ENCODE data around the gene HYAL3. TPM values are rescaled to one million over a fixed set of nuclear protein-coding genes. Genes with fewer than 3 reads are reported as not detected.
A peak's percentile ranks its signal among the peaks of the same experiment; 100 is the strongest.
"Not testable (repeated sequence)": the region's sequence is repeated elsewhere in the genome, so short reads cannot be mapped to it uniquely, and the experiment has no call there.

The HYAL3 gene
- total RNA-seq, 1 donor from 2014 or later, result 1.3 TPM

DNA sequence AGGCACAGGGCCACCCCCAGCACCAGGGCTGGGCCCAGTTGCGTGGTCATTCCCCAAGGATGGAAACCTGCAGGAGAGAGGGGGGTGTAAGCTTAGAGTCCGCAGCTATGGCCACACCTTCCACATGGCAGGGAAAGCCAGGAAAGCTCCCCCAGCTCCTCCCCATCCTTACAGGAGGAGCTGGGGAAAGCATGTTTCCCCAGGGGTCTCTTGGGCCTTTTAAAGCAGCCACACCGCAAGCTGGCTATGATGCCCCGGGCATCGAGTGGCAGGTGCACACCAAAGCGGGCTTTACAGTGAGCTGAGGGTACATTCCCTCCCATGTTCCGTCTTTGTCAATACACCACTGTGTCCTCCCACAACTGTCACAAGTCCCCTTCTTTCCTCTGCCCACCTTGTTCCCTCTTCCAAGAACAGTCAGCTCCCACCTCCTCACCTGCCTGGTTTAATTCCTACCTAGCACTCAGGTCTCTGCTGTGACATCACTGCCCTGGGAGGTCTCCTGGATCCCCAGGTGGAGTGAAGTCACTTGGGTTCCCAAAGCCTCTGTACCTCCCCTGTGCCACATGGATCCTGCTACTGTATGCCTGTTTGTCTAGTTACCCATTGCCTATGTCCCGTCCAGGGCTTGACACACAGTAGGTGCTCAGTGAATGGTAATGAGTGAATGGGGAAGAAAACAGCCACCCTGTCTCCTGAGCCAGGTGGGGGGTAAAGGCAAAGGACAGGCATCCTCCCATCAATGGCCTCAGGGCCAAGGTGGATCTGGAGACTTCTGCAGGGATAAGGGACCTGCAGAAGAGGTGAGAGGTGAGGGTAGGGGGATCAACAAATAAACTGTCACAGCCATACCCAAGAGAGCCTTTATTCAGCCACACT, 3.4 kb downstream of the HYAL3 start:
- no peak for DNase-seq (ENCODE audit: low spot score)
- intact Hi-C loops (cut with DNase I), result no loop called here

DNA sequence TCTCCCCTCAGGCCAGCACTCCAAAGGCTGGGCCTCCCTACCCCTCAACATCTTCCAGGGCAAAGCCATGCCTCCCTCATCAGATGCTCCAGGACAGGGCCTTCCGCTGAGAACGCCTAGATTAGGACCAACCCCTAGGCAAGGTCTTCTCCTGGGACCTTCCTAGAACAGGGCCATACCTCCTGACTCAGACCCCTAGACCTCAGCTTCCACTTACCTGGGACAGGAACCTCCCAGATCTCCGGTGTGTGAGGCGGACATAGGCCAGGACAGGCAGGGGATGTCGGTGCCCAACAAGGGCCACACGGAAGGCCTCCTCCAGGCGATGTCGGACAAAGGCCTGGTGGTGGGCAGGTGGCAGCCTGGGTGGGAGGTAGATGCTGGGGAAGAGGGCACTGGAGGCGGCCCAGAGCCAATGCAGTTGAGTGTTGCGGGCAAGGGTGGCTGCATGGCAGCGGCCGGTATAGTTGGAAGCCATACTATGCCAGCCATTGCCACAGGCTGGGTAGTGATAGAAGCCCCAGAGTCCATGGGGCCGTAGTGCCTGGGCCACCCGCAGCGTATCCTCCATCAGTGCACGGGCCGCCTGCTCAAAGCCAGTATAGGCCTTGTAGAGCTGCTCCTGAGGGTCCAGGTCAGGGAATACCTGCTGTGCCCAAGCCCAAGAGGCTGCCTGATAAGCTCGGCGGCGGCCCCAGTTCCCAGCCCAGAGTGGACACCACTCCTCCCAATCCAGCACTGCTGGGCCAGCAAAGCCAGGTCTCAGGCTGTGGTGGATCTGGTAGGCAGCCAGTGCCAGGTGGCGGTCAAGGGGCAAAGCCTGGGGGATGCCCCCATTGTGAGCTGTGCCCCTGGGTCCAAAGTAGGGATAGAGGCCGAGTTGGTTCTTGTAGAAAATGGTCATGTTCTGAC, 4.5 kb downstream of the HYAL3 start:
- intact Hi-C loops (cut with DNase I), result no loop called here
- DNase-seq (ENCODE audit: low spot score), result no peak

DNA sequence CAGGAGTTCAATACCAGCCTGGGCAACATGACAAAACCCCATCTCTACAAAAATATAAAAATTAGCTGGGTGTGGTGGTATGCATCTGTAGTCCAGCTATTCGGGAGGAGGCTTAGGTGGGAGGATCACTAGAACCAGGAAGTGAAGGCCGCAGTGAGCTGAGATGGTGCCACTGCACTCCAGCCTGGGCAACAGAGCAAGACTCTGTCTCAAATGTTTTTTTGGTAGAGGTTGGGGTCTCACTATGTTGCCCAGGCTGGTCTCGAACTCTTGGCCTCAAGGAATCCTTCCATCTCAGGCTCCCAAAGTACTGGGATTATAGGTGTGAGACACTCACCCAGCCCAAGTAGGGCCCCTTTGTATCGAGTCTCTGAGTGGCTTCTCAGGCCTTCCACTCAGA, 5.1 kb downstream of the HYAL3 start:
- DNase-seq (ENCODE audit: low spot score), result no peak
- intact Hi-C loops (cut with DNase I), result no loop called here

DNA sequence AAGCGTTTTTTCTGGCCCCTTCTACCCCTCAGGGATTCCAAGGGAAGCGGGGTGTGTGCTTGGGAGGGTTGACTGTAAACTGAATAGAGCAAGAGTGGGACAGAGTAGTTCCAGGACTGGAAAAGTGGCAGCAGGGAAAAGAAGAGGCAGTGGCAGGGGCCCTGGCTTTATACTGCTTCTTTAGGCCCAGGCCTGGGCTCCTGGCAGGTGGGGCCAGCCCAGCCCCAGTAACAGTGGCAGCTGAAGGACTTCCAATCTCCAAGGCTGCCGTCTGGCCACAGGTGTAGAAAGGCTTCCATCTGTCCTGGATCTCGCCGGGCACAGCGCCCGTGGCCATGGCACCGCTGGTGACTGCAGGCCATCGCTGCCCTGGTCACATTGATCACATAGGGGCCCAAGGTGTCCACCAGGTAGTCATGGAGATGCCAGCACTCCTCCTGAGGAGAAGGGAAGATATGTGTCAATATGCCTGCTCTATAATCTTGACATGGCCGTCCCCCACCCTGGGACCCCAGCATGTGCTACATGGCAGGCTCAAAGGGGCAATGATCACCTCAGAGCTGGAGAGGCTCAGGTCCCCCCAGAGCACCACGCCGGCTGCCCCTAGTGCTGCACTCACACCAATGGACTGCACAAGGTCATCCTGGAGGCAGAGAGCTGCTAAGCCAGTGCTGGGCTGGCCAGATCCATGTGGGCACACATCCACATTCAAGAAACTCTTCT, 6.0 kb downstream of the HYAL3 start:
- intact Hi-C loops (cut with DNase I), result no loop called here

DNA sequence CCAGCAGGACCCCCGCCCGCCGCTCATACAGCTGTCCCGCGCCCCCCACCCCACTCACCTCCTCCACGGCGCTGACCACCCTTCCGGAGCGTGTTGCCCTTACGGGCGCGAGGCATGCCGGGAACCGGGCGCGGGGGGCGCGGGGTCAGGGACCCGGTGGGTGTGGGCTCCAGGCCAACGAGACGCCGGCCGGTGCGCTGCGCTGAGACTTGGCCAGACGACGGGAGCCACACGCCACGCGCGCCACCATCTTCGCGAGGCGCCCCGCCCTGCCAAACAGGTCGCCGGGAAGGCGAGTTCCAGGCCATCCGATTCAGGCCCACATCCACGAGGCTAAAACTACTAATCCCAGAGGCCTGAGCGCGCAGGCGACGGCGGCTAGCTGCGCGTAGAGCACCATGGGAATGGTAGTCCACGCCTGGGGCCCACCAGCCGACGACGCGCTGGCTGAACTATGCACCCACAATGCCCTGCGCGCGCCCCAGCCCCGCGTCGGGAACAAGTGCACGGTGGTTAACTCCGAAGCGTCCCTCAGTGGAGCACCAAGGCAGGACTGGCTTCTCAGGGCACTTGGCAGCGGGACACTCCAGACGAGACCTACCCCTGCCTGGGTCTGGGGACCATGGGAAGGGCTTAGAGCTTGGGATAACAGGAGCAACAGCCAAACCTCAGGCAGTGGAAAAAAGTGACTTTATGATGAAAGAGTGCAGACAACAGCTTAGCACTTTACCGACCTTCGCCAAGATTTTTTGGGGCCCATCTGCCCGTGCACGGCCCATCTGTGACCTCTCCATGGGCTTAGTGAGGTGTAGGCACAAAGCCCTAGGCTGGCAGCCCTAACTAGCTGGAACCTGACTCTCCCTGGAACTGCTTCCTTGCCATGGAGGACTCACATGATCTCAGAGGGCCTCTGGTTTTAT, 6.8 kb downstream of the HYAL3 start, which contains the start of gene IFRD2:
IFRD2 (minus strand) TSS at position 271 of the 920 bp plus-strand sequence; CDS start at position 116, 155 bp downstream.
- peak; percentile 99 for DNase-seq (ENCODE audit: low spot score)
- intact Hi-C loops (cut with DNase I), result no loop called here

More for the DNA sequence above, 6.0 kb downstream of the HYAL3 start:
- no peak for DNase-seq (ENCODE audit: low spot score)

DNA sequence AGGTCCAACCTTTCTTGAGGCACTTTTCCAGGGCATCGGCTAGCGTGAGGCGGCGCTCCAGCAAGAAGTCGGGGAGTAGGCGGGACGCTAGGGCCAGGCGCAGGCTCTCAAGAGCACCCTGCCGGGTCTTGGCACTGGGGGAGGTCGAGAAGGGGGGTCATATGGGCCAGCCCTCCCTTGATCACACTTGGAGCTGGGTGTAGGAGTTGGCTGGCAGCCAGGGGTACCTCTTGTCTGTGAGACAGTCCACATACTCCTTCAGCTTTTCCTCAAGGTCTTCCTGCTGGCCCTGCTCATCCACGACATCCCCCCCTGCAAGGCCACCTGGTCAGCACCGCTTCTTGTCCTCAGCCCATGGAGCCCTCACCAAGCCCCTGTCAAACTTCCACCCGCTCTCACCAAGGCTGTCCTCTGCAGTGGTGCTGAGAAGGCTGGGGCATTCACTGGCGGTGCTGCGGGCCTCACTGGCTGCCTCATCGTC, 9.0 kb downstream of the HYAL3 start:
- DNase-seq (ENCODE audit: low spot score), result no peak
- intact Hi-C loops (cut with DNase I), result no loop called here

DNA sequence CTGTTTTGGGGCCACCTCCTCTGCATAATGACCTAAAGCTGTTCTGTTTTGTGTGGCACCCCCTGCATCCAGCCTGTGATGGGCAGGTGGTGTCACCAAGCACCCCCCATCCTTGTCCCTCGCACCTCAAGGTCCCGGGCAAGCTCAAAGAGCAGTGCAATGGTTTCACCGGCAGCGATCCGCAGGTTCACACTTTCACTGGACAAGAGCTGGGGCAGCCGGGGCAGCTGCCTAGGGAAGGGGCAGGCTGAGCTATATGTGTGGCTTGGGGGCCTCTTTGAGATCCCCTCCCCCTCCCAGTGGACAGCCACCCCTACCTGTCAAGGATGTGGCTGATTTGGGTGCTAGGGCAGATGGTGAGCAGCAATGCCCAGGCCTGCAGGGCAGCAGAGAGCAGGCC, 10.1 kb downstream of the HYAL3 start:
- intact Hi-C loops (cut with DNase I), result loop anchor here (5.0 kb wide), 1 partner anchor 38 kb away; the partner anchor contains the start of gene TUSC2
- DNase-seq (ENCODE audit: low spot score), result no peak

DNA sequence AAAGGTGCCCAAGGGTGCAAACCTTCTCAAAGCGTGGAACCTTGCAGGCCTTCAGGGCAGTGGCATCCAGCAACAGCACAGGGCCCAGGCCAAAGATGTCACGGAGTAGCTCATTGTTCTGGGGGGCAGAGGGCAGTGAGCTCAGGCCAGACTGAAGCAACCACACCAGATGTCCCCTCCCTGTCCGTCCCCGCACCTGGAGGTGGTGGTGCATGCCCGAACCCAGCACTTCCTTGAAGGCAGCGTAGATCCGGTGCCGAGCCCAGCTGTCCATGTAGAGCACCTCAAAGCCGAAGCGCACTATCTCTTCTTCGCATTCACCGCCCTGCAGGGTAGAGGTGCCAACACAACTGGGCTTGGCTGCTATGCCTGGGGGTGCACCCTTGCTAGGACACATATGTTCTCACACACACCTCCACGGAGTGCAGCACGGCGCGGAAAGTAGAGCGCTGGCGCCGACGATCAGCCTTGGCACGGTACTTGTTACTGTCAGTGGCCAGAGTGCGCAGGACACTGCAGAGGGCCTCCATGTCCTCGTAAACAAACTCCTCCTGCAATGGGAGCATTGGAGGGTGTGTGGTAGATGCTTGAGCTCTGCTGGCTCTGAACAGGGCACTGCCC, 10.7 kb downstream of the HYAL3 start:
- no peak for DNase-seq (ENCODE audit: low spot score)
- intact Hi-C loops (cut with DNase I), result loop anchor here (5.0 kb wide), 1 partner anchor 39 kb away; the partner anchor contains the start of gene TUSC2

DNA sequence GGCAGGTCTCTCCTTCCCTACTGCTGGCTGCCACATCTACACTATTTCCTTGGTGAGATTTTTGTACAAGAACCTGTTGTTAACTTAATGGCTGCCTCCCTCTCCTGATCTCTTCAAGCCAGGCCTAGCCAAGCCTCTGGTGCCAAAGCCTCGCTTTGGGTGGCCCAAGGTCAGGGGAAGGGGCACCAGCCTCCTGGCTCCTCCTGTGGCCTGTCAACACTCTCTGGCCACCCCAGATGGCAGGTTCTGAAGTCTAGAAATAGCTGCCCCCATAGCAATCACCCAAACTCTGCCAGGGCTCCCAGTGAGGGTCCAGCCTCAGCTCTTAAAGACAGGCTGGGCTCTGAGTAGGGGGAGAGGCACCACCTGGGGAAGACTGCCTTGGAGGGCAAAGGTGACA, 11.9 kb downstream of the HYAL3 start:
- intact Hi-C loops (cut with DNase I), result loop anchor here (5.0 kb wide), 1 partner anchor 40 kb away; the partner anchor contains the start of gene TUSC2
- DNase-seq (ENCODE audit: low spot score), result no peak

DNA sequence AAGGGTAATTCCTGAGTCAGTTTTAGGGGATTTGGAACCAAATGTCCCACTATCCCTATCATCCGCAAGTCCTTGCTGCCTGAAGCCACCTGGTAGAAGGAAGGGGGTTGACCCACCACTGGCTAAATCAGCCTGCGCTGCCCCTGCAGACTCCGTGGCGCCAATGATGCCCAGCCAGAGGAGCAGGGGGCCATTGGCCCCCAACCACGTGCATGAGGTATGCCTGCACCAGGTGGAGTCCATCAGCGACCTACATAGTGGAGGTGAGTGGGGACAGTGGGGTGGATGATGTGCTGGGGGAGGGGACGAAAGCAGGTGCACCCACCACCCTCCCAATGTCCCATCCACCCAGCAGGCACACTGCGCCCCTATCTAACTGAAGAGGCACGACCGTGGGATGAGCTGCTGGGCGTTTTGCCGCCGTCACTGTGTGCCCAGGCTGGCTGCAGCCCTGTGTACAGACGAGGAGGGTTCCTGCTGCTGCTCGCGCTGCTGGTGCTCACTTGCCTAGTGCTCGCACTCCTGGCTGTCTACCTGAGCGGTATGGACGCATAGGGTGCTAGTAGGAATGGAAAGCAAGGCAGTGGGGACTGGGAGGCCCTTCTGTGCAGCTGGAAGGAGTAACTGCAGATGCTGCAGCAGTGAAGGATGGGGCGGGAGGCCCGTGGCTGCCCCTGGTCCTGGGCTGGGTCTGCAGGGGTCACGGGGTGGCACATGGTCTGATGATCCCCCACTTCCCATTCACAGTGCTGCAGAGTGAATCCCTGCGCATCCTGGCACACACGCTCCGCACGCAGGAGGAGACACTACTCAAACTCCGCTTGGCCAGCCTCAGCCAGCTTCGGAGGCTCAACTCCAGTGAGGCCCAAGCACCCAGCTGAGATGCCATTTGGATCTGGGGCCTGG, 12.6 kb downstream of the HYAL3 start:
- intact Hi-C loops (cut with DNase I), result loop anchor here (5.0 kb wide), 1 partner anchor 41 kb away; the partner anchor contains the start of gene TUSC2
- no peak for DNase-seq (ENCODE audit: low spot score)

DNA sequence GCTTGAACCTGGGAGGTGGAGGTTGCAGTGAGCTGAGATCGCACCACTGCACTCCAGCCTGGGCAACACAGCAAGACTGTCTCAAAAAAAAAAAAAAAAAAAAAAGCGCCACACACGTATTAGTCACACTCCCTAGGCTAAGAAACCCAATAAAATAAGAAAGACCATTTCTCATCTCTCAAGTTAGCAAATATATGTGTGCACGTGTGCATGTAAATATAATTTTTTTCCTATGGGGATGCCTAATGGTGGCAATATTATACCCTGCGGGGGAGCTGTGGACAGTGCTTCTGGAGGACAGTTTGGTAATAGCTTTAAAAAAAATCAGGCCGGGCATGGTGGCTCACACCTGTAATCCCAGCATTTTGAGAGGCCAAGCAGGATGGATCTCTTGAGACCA, 15.1 kb downstream of the HYAL3 start:
- DNase-seq (ENCODE audit: low spot score); intact Hi-C loops (cut with DNase I): not testable (repeated sequence)

DNA sequence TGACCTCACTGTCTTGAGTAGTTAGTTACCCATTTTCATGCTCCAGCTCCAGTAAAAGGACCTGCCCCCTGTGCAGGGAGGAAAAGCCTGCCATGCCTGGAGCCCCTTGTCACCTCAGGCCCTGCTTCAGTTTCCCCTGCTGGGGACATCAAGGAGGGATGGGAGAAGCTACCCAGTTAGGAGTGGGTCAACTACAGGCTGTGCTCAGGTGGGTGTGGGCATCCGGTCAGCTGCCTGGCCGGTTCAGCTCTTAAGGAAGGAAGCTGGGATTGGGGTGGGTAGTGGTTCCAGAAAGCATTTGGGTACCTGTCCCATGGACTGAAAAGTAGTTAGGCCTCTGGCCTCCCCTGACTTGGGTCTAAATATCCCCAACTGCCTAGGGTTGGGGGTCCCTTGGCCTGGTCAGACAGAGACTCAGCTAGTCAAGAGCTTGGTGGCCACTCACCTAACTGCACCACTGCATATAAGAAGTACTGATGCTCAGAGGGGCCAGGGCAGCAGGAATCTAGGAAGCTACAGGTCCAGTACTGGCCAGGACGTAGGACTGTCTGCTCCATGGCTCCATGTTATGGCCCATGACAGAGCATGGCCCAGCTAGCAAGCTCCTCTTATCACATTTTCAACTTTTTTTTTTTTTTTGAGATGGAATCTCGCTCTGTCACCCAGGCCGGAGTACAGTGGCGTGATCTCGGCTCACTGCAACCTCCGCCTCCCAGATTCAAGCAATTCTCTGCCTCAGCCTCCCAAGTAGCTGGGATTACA, 19.8 kb downstream of the HYAL3 start:
- no peak for DNase-seq (ENCODE audit: low spot score)
- intact Hi-C loops (cut with DNase I), result no loop called here

DNA sequence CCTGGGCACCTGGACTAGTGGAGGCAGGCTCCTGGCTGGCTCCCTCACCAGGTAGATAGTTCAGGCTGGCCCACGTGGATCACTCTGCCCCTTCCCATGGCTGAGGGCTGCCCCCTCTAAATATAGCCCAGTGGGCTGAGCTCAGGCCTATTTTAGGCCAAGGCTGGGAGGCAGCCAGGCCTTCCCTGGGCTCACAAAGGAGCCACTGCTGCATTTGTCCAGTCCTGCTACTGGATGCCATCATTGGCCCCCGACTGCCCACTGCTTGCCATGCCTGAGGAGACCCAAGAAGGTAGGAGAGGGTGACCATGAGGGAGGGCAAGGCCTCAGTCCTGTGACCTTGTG, 20.4 kb downstream of the HYAL3 start, which contains the start of gene LSMEM2:
LSMEM2 (plus strand) TSS at position 208 of the 345 bp plus-strand sequence; CDS start at position 235, 27 bp downstream.
- peak; percentile 88 for DNase-seq (ENCODE audit: low spot score)
- intact Hi-C loops (cut with DNase I), result no loop called here

DNA sequence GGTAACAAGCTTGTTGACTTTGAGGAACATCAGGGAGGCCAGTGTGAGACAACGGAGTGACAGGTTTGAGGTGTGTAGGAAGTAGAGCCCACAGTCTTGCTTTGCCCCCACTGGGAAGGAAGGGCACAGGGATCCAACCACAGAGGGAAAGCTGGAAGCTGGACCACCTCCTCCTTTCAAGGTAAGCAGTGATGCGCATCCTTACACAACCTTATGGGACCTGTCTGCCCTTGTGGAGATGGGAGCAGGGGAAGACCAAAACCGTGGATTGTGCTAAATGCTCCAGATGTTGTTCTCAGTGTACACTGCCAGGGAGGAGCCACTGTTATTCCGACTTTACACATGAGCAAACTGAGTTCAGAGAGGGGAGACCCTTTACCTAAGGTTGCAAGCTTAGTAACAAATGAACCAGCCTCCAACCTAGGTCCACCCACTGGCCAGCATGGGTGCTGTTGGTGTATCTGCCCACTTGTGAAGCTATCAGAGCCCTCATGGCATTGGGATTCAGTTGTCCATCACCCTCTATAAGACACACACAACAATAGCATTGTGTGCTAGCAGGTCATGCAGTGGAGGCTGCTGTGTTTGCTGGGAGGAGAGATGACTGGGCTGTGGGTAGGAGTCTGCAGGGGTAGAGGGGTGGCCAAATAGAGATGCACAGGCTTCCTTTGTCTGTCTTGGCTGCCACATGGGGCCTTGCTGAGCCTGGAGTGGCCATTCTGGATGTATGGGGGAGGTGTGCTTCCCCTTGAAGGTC, 20.9 kb downstream of the HYAL3 start:
- no peak for DNase-seq (ENCODE audit: low spot score)
- intact Hi-C loops (cut with DNase I), result no loop called here

DNA sequence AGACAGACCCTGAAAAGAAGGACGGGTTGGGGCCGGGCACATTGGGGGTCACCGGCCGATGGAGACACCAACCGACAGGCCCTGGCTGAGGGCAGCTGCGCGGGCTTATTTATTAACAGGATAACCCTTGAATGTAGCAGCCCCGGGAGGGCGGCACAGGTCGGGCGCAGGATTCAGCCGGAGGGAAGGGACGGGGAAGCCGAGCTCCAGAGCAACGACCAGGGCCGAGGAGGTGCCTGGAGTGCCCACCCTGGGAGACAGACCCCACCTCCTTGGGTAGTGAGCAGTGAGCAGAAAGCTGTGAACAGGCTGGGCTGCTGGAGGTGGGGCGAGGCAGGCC, 22.5 kb downstream of the HYAL3 start:
- intact Hi-C loops (cut with DNase I), result no loop called here
- DNase-seq (ENCODE audit: low spot score), result no peak
